Fibroblast of the conjunctiva (primary cell): ENCODE measurements around the gene FSTL4.

ENCODE experiments used
- DNase-seq: peaks from one replicate; pipeline ENCODE4 v3.0.0-alpha.2; 2010; ENCODE audit warnings: low read depth

Gene FSTL4

DNA sequence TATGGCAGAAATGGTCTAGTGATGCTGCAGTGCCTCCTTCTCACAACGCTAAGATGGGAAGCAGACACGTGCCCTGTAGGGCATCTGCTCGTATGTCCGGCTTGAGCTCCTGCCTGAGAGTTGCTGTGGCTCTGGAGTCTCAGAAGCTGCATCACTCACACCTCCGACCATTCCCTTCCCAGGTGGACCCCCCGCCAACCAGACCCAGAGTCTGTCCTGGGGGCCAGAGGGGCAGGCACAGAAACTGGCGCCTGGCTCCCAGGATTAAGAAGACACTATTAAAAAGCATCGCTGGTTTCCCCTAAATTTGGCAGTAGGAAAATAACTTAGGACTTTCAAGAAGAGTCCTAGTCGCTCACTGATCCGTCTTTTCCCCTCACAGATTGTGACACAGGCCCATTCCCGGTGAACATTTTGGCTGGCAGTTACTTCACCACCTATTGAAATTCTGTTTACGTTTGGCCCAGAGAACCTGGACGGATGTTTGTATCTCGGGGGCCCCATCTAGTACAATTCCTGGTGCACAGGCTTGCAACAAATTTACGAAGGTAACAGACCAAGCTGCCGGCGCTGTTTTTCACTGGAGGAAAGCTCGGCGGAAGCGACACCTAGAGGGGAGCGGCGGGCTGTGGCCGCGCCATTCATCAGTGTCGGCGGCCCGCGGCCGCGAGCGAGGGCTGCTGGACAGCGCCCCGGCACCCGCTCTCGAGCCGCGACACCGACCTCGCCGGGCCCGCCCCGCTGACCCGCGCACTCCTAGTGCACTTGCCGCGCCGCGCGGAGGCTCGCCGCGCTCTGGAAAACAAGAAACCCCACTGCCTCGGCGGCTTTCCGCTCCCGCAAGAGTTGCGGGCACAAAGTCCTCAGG lies 1.6 kb downstream of the FSTL4 start:
- DNase-seq = no peak

DNA sequence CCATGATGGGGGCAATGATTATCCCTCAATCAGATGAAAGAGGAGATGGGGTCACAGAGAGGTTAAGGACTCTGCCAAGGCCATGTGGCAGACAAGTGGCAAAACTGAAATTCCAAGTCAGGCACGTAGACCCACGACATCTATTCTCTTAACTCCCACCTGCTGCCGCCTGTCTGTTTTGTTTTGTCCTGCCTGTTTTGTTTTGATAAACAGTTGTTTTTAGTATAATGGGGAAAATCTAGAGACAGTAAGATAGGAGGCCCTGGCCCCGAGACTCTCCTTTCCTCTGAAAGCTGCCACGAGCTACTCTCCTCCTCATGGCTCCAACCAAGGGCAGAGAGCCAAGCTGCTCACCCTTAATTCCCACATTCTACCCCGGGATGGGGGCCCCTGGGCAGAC lies 4.9 kb downstream of the FSTL4 start:
- no peak for DNase-seq

DNA sequence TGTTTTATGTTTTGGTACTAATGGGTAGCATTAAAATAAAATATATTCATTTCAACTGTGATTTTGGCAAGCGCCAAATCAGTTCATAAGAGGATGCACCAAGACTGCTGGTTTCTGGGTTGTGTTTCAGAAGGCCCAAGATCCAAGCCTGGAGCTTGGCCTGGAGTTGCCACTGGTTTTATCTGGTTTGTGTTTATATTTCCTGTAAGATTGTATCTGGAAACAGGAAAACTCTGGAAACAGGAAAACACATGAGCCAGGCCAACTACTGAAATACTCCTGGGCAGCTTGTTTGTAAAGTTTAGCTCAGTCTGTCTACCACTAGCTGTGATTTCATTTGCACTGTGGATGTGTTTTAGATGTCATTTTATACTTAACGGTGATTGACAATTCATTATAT lies 5.5 kb downstream of the FSTL4 start:
- no peak for DNase-seq

DNA sequence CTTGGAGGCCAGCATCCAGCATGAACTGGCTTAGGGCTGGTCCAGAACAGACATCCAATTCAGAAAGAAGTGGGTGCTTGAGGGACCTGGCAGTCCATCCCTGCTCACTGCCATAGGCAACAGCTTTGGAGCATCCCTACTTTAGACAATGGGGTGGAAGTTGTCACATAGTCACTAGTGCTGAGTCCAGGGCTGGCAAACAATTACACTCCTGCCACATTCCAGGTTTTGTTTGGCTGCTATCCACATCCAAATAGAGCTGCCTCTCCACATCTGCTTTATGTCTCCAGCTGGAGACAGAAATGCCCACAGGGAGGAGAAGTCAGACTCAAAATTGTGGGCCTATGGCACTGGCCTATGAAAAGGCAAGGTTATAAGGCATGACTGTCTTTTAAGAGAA lies 7.0 kb downstream of the FSTL4 start:
- DNase-seq = no peak

DNA sequence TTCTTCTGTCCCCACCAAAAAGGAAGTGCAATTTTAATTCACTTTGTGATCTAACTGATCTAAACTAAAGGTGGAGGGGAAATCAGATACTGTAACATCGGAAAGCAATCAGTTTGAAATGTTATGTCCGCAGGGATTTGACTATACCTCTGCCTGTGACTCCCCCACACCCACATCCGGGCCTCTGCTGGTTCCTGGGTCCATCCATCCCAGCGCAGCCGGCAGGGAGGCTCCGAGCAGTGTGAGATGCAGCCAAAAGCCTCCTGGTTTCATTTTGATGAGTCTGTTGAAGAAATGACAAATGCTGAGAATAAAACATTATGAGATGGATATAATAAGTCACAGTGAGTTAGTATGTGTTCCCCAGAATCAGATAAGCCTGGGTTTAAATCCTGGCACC lies 8.6 kb downstream of the FSTL4 start:
- DNase-seq = no peak

DNA sequence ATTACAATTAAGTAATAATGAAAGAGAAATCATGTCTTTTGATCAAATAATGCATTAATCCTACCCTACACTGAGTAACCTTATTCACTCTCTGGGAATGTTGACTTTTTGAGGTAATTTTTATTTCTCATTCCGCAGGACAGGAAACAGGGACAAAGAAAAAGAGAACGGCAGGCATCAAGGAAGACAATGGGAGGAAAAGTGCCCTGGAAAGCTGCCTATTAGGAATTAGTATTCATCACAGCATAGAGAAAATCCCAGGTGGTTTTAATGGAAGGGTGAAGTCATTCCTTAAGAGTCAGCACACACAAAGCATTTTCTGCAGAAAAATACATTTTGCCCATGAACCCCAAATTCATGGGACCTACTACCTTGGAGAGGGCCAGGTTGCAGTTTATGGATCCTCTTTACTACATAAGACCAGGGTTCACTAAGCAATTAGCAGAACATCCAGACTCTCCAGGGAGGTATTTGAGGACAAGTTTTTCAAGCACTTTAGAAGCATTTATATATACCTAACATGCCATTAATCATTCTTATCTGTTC lies 9.4 kb downstream of the FSTL4 start:
- no peak for DNase-seq

DNA sequence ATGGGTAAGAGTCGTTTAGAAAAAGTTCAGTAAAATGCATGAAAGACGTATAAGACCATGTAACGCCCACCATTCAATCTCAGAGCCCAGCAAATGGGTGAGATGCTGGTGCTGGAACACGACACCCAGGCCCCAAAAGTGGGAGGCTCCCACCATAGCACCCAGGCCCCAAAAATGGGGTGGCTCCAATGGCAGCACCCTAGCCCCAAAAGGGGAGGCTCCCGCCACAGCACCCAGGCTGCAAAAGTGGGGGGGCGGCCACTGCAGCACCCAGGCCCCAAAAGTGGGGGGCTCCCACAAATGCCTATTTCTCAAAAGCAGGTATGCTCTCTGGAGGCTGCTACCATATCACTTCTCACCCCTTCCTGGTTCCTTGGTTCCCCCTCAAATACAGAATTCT lies 12.7 kb downstream of the FSTL4 start:
- DNase-seq = no peak

DNA sequence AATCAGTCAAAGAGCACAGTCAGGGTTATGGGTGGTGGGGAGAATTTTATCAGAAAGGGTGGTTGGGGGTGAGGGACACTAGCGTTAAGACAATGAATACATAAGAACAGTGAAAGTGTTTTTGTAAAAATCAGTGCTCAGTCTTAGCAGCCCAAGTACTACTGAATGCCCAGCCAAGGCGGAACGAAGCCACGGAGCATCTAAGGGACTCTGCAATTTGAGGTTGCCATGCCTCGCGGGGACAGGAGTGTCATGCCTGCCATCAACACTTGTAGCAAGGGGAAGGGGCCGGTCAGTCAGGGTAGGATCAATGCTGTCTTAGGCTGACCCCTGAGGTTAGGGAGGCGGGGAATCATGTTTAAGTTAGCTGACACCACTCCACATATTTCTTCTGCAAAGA lies 13.3 kb downstream of the FSTL4 start:
- DNase-seq = no peak

DNA sequence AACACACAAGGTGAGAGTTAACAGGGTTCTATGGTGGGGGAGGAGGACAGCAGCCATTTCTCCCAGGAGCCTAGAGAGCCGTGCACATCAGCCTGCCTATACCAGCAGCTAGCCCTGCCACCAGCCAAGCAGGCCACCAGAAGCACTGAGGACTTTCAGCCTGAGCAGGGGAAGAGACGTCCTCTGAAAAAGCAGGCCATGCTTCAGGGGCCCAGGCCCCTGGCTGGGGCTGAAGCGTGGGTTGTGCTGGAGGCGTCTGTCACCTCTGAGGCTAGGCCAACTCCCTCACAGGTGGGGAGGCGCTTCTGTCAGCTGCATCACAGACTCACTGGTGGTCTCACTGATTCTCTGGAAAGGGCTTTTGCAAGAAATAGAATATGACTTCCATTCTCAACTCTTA lies 16.3 kb downstream of the FSTL4 start:
- no peak for DNase-seq

DNA sequence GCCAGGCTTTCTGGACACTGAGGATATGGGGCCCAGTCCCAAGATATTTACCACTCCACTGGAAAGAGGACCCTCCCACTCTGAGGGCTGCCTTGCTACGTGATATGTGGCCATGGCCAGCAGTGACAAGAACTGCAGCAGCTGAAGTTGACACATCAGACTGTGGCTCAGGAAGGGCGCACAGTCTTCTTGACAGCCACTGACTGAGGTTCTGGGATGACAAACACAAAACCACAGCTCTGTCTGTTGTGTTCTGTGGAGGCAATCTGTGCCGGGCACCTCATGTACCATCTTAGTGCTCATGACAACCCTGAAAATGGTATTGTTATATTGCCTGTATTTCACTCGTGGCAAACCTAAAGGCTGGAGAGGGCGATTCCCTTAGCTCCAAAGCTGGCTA lies 16.9 kb downstream of the FSTL4 start:
- DNase-seq = no peak

DNA sequence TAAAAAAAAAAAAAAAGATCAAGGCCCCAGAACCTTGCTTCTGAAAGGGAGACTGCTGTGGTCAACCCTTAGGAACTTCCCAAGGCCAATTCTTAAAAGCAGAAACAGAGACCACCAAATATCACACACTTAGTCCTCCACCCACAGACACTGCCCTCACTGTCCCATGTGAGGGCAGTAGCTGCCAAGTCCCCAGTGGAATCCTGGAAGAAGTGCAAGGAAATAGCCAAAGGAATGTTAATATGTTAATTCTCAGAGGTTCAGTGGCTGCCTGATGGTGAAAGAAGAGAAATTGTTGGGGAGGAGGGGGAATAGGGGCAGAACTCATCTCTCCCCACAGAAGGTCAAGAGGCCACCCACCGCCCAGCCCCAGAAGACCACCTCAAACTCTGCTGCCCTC lies 23.1 kb downstream of the FSTL4 start:
- DNase-seq = no peak

DNA sequence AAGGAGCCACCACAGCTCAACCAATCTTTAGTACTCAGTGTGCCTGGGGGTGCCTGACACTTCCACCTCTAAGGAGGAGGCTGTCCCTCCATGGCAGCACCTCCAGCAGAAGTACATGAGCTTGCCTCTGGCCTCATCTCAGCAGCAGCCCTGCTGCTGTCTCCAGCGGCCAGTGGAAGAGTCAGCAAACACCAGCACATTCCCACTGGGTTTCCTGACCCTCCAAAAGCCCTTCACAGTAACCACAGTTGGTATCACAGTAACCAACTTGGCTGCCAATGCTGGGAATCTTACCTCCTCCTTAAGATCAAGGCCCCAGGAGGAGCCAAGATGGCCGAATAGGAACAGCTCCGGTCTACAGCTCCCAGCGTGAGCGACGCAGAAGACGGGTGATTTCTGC lies 29.4 kb downstream of the FSTL4 start:
- DNase-seq = no peak

DNA sequence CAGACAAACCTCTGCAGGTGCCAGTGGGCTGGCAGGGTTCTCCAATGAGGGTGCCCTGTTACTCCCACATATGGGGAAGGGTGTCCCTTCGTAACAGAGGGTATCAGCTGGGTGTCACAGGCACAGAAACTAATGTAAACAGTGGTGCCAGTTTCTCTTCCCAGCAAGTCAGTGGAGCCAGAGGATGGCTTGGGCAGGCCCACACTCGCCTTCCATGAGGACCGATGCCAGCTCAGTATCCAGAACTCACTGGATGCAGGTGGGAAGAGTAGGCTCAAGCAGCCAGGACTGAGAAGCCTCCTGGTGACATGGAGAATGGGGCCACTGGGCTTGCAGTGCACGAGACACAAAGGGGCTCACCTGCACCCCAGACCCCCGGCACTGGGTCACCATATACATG lies 30.4 kb downstream of the FSTL4 start:
- no peak for DNase-seq

DNA sequence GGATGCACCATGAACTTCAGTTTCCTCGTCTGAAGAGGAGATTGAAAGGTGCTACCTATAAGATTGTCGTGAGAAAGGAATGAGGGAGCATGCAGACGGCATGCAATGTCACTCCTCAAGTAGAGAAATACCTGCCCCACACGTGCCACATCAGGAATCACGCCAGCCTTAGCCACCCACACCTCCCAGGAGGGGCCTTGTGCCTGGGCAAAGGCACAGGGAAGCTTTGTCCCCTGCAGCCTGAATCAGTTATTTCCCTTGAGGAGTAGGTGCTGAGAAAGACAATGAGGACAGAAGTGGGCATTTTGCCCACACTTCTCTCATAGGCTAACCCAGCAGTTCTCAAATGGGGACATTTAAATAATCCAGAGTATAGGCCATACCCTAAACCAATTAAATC lies 31.0 kb downstream of the FSTL4 start:
- no peak for DNase-seq

DNA sequence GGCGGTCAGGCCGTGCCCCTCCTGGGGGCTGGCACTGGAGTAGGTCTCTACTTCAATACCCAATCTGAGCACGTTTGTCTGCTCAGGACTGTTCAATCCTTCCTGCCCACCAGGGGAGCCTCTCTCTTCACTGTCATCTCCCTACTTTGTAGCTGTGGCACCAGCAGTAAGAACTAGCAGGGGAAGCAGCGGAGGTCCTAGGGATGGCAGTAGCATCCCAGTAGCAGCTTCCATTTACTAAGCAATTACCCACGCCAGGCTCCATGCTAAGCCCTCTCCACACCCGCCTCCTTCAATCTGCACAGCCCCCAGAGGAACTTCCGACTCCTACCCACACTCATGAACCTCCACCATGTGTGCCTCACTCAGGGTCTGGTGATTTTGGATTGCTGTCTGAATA lies 31.7 kb downstream of the FSTL4 start:
- no peak for DNase-seq

DNA sequence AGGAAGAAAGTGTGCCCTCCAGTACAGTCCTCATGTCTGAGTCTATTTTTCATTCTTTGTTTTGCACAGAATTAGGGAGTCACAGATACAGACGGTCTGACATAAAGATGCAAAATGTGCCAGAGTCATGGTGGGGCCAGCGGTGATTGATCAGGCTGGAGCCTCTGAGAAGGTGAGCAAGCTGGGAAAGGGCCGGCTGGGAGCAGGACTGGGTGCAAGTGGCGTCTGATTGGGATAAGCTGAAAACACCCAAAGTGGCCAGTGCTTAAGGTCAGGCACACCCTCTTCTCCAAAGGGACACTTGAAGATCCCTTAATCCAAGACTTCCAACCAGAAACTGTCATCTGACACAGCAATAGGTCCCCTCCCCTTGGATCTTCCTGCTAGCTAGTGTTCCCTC lies 32.6 kb downstream of the FSTL4 start:
- no peak for DNase-seq

DNA sequence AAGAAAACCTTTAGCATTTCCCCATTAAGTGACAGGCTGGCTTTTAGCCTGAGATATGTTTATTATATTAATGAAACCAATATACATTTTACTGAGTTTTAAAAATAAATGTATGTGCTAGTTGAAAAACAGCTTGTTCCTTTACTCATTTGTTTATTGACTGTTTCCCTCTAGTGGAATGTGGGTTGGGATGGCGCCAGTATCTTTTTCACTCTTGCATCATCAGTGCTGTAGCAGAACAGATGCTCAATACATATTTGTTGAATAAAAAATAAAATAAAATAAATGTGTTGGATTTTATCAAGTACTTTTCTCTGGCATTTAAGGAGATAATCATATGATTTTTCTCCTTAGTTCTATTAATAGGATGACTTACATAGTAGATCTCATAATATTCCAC lies 43.0 kb downstream of the FSTL4 start:
- DNase-seq = peak; percentile 45

DNA sequence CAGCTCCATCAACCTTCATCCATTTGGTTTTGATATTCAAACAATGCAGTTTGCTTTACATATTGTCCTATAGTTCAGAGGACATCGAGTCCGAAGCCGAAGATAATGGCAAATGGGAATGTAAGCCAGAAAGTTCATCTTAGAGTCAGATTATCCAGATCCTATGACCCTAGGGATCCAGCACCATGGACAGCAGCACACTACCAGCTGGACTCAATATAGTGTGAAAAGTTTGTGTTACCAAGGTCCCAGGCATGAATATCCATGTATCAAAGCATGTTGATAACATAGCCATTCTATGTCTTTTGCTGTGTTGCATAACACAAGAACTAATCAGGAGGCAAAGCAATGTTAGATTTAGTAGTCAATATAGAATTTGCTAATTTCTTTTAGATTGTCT lies 46.3 kb downstream of the FSTL4 start:
- DNase-seq = no peak

DNA sequence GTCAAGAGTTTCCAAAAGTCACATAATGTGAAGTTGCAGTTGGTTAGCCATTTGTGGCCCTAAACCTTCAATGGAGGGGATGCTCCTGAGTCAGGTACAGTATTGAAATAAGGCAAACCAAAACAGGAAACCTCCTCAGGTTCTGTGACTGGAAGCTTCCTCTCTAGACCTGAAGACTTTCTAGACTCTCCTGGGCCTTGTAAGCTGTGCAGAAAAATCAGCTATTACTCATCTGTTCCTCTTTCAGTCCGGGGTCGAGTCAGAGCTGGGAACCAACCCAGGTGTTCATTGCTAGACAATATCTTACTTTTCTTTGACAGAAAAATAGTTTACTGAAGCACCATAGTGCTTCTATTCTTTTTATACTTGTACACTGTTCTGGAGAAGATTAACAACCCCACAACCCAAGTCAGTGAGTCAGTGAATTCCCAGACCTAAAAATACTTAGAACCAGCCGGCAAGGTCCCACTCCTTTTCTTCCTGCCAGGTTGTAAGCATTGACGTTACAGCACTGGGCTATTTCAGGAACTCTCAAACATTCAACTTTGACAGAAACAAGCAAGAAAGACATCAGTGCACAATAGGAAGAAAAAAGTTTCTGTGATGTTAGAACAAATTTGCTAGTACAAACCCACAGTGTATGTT lies 47.3 kb downstream of the FSTL4 start:
- no peak for DNase-seq

DNA sequence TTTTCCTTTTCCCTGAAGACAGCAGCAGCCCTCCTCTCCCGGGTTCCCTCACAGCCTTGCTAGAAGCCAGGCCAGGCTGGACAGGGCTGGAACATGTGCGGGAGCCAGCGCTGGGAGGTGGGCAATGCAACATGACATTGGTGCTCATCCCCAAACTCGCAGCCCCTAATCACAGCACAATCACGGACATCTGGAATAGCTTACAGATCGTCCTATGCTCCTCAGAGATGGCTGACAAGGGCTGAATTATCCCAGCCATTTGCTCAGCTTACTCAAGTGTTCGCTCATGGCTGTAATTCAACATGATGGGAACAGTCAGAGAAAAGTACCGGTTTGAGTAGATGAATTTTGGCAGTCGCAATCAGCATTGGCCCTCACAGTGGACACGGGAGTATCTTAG lies 49.8 kb downstream of the FSTL4 start:
- DNase-seq = no peak

DNA sequence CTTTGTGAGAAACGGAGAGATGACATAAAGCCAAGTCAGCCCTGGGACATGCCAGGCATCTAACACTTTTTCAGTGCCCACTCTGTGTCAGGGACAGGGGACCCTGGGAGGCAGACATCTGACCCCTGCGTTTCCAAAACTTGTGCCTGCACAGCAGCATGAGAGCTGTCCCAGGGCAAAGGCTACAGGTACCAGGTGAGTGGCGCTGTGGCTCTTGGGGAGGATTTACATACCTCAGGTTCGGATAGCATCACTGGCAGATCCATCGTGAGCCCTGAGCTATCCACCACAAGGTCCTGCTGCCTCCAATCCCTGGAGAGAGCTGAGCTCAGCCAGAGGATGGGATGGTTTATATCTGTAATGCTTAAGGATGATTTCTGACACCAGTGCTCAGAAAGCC lies 52.4 kb downstream of the FSTL4 start:
- no peak for DNase-seq

DNA sequence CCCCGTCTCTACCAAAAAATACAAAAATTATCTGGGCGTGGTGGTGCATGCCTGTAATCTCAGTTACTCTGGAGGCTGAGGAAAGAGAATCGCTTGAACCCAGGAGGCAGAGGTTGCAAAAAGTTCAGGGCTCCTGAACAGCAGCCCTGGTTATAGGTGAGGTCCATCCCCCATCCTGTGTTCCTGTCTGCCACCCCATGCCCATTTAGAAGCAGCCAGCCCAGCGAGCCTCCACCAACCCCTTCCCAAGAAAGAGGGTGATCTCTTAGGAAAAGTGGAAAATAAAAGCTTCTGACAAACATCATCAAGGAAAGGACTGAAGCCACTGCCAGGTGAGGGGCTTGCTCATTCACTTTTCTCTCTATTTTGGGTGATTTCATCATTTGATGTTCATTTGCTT lies 55.8 kb downstream of the FSTL4 start:
- DNase-seq = no peak

DNA sequence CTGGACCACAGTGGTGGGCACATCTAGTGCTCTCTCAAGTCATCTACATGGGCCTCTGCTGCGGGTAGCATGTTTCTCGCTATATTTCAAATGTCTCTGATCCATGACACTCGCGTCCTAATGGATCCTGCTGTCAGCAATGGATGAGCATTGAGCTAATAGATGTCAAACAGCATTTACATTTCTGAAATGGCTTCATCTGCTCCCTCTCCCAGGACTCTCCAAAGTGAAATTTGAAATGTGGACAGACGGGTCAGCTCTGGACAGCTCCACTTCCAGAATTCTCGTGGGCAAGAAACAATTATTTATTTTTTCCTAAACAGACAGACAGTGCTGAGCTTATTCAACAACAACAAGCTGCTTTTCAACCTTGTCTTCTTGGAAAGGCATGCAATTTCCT lies 58.1 kb downstream of the FSTL4 start:
- no peak for DNase-seq
